Inflammatory macrophage (primary cell): ENCODE measurements around the gene RPH3AL.
A peak's percentile ranks its signal among the peaks of the same experiment; 100 is the strongest.
"Not testable (repeated sequence)": the region's sequence is repeated elsewhere in the genome, so short reads cannot be mapped to it uniquely, and the experiment has no call there.

Experiments
- DNase-seq, 2 donors: peaks; one replicate each; pipeline ENCODE4 v3.0.0-alpha.2; 2020 to 2022

Gene RPH3AL

DNA sequence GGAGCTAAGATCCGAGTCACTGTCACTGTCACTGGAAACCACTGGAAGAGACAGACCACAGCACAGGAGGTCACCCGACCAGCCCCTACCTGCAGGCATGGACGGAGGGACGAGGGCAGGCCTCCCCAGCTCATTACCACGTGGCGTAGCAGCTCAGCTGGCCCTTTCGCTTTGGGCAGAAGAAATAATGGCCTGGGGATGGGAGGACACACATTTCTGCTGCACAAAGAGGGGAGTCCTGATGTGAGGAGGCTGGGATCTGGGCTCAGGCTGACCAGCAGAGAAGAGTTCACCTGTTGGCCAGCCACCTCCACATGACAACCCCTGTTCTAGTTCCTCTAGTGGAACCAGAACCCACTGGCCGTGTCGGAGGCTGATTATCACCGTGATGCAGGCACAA, 132.9 kb downstream of the RPH3AL start:
- DNase-seq = no peak

DNA sequence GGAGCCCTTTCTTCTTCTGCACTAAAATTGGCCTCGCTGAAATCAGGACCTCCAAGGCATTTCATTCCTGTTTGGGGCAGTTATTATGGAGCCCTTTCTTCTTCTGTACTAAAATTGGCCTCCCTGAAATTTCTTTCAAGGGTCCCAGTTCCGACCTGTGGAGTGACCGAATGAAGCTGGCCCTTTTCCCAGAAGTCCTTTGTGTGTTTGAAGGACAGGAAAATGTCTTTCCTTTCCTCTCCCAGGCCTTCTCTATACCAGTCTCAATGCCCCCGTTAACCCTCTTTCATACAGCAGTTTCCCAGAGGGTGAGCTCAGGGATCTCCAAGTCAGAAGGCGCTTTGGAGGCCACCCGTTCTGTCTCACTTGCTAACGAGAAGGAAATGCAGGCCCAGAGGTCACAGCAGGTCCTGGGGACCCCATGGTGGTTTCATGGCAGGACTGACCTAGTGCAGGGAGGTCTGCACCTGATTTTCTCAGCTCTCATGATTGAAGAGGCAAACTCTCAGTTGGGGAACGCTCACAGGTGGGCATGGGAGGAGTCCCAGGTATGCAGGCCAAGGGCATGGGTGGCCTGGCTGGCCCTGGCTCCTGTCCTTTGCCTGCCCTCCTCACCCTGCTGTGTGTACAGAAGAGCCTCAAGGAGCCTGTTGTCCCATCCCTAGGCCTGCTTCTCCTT, 134.0 kb downstream of the RPH3AL start:
- no peak for DNase-seq

DNA sequence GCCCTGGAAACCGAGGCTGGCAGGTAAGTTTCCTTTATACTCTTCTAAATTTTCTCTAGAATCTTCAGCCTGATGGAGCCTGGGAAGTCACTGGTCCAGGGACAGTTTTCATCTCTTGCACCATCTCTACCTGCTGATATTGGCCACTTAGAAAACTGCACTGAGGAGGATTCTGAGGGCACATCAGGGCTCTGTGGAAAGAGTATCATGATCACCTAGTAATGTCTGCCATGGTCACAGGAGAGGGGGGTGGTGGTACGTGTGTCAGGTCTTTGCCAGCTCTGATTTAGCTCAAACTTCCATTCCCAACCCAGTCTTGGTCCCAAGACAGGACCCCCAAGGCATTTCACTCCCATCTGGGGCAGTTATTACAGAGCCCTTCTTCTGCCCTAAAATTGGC, 136.0 kb downstream of the RPH3AL start:
- no peak for DNase-seq

DNA sequence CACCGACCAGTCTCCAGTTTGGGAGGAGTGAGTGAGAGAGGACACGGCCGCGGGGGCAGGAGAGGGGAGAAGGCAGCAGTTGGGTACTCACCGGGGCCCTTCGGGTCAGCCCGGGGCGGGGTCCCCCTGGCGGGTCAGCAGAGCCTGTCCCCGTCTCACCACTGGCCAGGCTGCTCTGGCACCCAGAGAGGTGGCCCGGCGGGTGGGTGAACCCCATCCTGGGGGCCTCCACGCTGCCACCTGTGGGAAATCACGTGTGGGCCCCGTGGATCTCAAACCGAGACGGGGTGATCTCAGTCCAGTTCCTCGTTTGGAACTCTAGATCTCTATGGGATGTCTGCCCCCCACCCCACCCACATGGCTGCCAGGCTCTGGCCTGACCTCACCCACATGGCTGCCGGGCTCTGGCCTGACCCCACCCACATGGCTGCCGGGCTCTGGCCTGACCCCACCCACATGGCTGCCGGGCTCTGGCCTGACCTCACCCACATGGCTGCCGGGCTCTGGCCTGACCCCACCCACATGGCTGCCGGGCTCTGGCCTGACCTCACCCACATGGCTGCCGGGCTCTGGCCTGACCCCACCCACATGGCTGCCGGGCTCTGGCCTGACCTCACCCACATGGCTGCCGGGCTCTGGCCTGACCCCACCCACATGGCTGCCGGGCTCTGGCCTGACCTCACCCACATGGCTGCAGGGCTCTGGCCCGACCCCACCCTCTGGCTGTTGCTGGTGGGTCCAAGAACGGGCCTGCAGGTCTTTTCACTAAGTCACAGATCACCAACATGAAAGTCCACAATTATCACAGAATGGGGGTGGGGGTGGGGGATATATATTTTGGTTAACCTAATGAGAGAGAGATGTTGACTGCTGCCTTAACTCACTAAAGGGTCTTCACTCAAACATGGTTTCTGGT, 136.8 kb downstream of the RPH3AL start:
- peak; percentile 41 to 75 for DNase-seq

DNA sequence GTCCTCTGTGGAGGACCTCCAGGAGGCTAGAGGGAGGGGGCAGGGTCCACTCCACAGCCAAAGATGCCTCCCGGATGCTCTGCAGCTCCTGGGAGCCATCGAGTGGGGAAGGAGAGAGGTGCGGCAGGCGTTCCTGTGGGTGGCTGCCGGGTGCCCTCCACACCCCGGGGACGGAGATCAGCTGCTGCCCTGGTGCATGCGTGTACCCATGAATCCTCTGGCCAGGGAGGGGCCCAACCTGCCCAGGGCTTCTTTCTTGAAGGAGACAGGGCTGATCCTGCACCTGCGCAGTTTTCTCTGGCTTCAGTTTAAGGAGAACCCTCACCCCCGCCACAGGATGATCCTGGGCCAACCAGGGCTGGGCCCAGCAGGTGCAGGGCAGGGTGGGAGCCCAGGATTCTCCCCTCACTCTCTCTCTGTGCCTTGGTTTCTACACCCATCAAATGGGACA, 137.7 kb downstream of the RPH3AL start:
- DNase-seq = no peak

DNA sequence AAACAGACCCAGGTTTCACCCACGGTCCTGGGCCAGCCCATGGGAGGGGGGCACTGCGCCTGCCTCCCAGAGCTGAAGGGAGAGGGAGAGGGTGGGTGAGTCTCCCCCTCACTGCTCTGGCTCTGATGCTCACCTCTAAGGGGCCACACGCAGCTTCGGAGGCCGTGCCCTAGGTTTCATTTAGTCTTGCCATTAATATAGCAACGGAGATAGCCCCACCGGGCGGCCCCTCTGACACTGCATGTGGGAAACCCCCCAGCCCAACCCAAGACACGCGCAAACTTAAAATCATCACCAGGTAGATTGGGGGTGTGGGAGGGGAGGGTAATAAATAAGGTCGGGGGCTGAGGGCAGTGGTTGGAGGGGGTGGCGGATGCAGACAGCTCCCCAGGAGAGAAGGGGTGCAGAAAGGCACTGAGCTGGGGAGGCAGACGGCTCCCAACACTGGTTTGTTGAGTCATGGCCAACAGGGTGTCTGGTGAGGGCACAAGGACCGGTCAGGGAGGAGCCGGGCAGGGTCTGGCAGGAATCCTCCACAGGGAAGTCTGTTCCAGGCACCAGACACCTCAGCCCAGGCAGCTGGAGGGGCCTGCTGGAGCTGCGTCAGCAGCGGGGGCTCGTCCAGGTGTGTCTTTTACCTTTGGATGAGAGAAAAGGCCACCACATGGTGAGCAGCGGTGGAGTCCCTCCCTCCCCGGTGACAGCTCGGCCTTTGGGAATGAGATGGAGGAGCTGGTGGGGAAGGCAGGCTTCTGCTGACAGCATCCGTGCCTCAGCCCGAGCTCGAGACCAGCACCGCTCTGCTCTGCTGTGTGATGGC, 139.1 kb downstream of the RPH3AL start:
- DNase-seq = no peak

DNA sequence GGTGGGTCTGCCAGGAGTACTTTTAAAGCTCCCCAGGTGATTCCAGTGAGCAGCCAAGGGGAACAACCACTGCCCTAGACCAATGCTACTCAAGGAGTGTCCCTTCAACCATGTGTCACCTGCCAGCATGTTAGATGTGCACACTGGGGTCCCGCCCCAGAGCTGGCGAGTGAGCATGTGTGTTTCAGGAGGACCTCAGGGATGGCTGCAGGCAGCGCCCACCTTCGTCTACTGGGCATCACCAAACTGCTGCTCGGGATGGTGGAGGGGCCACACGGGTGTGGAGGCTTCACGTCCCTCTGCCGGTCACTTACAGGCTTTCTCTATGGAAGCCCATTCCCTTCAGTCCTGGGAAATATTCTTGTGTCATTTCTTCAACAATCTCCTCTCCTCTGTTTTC, 142.2 kb downstream of the RPH3AL start:
- no peak for DNase-seq

DNA sequence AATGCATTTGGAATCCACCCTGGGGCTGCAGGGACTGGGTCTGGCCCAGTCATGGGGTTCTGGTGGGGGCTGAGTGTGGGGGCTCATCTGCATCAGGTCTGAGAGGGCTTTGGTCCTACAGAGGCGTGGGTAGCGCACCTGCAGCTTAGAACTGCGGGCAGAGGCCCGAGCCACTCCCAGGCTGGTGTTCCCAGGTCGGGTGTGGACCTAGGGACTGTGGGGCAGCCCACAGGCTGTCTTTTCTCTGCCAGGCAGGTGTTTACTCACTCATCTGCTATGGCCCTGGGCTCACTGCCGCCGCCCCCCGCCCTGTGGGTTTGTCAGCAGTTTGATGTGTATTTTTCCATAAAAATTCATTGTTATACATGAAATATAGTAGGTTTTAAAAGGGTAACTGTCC, 144.2 kb downstream of the RPH3AL start:
- DNase-seq = no peak

DNA sequence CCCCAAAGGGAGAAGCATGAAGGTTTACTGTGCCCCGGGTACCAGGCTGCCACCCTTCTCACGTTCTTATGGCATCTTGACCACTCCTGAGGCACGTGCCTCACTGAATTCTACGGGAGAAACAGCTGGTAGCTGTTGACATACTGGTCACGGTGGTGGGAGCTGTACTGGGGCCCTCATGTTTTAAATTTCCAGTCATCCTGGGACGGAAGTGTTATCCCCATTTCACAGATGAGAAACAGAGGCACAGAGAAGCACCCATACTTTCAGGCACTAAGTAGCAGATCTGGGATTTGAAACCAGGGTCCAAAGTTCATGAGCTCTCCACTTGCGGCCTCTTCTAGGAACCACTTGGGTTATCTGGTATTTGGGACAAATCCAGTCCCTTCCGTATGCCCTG, 144.8 kb downstream of the RPH3AL start:
- no peak for DNase-seq

DNA sequence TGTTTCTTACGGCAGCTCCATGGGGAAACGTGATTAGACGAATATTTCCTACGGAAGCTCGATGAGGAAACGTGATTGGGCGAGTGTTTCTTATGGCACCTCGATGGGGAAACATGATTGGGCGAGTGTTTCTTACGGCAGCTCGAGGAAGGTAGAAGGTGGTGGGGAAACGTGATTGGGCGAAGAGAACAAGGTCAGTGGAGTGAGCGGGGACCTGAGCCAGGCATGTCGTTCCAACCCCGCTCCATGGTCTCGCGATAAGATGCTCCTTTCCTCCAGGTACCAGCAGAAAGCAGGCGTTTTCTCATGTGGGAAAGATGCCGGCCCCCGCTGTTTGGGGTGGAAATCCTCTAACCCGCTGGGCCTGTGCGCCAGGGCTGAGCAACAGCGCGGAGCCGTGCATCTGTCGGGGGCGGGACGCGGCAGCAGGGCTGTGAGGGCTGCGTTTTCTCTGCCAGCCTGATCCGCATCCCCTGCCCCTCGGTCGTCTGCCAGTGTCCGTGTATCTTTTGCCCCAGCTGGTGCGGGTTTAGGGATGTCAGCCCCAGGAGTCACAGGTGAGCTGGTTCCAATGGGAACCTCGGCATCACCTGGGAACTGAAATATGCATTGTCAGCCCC, 145.6 kb downstream of the RPH3AL start:
- no peak for DNase-seq

DNA sequence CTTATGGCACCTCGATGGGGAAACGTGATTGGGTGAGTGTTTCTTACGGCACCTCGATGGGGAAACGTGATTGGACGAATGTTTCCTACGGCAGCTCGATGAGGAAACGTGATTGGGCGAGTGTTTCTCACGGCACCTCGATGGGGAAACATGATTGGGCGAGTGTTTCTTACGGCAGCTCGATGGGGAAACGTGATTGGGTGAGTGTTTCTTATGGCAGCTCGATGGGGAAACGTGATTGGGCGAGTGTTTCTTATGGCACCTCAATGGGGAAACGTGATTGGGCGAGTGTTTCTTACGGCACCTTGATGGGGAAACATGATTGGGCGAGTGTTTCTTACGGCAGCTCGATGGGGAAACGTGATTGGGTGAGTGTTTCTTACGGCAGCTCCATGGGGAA, 146.1 kb downstream of the RPH3AL start:
- not testable (repeated sequence) for DNase-seq

DNA sequence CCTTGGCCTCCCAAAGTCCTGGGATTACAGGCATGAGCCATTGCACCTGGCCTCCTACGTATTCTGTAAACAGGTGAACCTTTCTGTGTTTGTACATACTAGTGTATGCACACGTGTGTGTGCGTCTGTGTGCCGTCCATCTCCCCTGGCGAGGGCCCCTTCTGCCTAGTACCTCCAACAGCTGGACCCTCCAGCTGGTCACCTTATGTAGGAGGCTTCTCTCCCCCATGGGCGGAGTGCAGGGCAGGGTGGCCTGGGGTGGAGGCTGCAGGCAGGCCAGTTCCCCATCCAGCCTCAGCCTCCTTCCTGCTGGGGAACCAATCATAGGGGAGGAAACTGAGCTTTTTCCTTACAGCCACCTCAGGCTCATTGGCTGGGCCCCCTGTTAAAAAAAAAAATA, 146.8 kb downstream of the RPH3AL start:
- DNase-seq = no peak

DNA sequence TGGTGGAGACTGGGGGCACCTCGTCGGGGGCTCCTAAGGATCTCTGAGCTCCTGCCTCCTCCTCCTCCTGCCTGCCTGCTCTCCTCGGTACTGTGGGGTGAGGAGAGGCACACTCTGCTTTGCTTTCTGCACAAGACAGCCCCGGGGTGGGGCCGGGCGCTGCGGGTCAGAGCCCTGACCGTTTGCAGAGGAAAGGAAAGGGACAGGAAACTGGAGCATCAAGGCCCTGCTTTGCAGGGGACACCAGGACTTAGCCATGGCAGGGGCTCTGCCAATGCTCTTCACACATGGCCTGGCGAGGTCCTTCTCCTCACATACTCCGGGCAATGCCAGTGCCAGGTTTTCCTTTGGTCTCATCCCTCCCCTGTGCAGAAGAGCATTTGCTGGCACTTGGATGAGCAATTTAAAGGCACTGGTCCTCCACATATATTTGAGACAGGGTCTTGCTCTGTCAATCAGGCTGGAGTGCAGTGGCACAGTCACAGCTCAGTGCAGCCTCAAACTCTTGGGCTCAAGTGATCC, 147.4 kb downstream of the RPH3AL start:
- DNase-seq = no peak

DNA sequence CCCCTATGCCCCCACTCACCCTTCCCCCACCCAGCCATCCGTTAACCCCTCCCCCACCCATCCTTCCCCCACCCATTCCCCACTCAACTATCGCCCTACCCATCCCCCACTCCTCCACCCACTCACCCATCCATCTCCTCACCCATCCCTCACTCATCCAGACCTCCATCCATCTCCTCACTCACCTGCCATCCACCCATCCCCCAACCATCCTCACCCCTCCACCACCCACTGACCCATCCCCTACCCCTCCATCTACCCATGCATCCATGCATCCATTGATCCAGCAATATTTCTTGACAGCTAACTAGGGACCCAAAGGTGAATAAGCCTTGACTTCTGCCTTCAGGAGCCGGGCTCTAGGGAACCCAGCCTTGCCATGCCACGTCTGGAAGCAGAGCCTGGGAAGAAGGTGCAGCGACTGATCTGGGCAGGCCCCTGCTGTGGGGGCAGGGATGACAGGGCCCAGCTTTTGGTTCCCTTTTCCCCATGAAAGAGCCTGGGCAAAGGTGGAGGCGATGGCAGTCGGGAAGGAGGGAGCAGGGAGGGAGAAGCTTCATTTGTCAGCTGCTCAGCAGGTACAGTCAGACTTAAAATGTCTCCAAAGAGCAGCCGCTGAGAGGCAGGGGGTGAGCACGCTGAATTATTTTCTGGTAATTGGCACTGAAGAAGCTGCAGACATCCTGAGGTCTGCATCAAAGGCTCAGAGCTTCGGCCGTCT, 148.0 kb downstream of the RPH3AL start:
- no peak for DNase-seq

DNA sequence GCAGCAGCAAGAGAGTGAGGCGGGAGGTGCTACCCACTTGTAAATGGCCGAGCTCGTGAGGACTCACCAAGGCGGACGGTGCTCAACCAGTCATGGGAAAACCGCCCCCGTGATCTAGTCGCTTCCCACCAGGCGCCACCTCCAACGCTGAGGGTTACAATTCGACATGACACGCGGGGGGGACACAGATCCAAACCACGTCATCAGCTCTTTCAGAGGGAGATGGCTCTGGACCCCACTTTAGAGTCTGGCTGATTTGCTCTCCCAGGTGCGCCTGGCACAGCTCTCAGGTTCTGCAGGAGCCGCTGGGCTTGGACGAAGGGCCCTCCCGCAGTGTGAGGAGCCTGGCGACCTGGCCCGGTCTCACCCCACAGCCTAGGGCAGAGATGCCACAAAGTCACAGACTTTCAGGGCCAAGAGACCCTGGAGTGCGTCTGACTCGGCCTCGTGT, 150.1 kb downstream of the RPH3AL start:
- no peak for DNase-seq

DNA sequence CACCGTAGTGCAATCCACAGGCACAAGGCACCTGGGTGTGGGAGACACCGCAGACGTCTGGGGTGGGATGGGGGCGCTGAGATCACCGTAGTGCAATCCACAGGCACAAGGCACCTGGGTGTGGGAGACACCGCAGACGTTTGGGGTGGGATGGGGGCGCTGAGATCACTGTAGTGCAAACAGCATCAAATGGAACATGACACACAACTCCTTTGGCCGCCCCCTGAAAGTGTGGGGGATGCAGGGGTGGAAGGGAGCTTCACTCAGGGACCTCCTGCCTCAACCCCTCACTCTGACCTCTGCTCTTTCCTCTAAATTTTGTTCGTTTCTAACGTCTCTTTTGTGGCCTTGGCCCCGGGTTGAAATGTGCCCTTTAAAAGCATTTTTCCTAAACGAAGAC, 150.9 kb downstream of the RPH3AL start:
- not testable (repeated sequence) for DNase-seq

DNA sequence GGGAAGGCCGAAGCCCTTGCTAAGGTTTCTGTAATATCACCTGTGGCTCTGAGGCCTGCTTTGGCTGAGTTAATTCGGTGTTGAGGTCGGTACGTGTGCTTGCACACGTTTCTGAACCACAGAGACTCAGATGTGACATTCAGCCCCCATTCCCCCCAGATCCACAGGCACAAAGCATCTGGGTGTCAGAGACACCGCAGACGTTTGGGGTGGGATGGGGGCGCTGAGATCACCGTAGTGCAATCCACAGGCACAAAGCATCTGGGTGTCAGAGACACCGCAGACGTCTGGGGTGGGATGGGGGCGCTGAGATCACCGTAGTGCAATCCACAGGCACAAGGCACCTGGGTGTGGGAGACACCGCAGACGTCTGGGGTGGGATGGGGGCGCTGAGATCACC, 151.3 kb downstream of the RPH3AL start:
- not testable (repeated sequence) for DNase-seq

DNA sequence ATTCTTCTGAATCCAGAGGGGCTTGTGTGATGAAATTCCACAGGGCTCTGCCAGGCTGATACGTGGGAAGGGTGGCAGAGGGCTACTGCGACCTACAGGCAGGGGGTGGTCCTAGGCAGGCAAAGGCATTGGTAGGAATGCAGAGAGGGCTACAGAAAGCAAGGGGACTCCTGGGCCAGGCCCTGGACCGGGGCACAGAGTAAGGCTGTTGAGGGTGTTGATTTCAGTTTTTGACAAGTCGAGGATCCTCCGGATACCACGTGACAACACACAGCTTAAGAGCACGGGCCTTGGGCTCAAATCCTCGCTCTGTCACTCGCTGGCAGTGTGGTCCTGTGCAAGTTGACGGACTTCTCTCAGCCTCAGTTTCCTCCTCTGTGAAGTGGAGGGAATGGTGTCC, 152.0 kb downstream of the RPH3AL start:
- no peak for DNase-seq

DNA sequence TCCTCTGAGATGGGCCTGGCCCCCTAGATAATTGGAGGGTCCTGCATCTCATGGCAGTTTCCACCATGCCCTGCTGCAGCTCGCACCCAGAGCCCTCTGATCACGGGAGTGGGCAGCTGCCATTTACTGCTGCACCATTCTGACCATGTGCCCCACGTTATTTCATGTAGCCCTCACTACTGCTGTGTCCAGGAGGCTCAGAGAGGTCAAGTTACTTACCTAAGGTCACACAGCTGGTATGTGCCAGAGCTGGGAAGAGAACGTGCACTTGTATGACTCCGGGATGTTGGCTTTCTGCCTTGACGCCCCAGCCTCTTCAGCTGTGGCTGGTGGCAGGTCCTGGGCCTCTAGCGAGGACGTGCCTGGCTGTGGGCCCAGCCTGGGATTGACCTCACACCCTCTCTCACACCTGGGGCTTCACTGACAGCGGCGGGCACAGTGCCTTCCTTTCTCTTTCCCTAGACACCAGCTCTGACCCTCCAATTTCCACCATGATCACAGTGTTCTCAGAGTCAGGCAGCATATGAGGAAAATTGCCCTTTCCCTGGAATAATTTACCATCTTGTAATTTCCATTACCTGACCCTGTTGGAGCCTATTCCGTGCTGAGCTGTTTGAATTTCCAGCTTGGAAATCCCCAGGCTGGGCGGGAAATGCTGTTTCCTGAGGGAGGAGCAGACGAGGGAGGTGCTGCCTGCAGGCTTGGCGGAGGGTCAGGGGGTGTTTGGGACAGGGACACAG, 152.6 kb downstream of the RPH3AL start:
- DNase-seq = no peak

DNA sequence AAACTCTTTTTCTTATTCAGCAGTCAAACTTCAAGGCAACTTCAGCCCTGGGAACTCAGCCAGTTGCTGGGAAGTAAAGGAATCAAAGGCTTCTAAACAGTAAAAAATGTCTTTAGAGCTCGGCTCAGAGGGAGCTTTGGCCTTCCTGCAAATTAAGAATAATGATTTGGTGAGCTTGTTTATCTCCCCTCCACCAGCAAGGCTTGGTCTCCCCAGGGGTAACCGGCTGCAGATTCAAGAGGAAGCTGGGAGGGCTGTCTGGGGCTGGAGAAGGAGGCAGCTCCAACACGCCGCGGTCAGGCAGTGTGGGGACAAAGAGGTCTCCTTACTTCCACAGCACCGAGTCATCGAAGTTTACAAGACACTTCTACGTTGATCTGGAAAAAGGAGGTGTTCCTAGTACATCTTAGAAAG, 153.4 kb downstream of the RPH3AL start:
- no peak for DNase-seq

DNA sequence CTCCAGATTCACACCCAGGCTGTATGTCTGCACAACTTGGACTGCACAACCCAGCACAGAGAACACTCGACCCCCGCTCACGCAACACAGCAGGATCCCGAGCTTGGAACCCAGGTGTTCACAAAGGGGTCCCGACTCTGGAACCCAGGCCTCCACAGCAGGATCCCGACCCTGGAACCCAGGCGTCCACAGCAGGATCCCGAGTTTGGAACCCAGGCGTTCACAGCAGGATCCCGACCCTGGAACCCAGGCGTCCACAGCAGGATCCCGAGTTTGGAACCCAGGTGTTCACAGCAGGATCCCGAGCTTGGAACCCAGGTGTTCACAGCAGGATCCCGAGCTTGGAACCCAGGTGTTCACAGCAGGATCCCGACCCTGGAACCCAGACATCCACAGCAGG, 154.4 kb downstream of the RPH3AL start:
- DNase-seq = not testable (repeated sequence)
